Prostate gland (tissue), 2 donors: ENCODE results near the gene FOXC2.

ENCODE experiments used
- POLR2A ChIP-seq: fragments of 450-650 bp; IDR thresholded peaks from one replicate; pipeline ENCODE4 v1.6.1; 2016; ENCODE audit warnings: antibody characterized with exemption, mild to moderate bottlenecking
- POLR2AphosphoS5 ChIP-seq: sonication (generic); formaldehyde crosslinking; IDR thresholded peaks from one replicate; pipeline ENCODE4 v1.6.1; 2017; ENCODE audit warnings: antibody characterized with exemption
- TF ChIP-seq, protein P1 (sequence below), 4 experiments: fragments of 200-600 bp in 2 of 4; fragments of 450-650 bp in 2 of 4; sonication (generic) in 2 of 4; IDR thresholded peaks; 1 replicate in 3 of 4; 2 replicates in 1 of 4; pipeline ENCODE4 v1.5.1; 2016 to 2019; ENCODE audit warnings: antibody characterized with exemption in 4 of 4, mild to moderate bottlenecking in 2 of 4, moderate library complexity in 2 of 4

GRCh38 chr16:86601356-86601755, 34.7 kb downstream of the FOXC2 start:
- TF ChIP-seq, protein P1, sequence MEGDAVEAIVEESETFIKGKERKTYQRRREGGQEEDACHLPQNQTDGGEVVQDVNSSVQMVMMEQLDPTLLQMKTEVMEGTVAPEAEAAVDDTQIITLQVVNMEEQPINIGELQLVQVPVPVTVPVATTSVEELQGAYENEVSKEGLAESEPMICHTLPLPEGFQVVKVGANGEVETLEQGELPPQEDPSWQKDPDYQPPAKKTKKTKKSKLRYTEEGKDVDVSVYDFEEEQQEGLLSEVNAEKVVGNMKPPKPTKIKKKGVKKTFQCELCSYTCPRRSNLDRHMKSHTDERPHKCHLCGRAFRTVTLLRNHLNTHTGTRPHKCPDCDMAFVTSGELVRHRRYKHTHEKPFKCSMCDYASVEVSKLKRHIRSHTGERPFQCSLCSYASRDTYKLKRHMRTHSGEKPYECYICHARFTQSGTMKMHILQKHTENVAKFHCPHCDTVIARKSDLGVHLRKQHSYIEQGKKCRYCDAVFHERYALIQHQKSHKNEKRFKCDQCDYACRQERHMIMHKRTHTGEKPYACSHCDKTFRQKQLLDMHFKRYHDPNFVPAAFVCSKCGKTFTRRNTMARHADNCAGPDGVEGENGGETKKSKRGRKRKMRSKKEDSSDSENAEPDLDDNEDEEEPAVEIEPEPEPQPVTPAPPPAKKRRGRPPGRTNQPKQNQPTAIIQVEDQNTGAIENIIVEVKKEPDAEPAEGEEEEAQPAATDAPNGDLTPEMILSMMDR (IDR thresholded peaks at IDR 0.05): no peak
- TF ChIP-seq POLR2A (no peak), POLR2AphosphoS5 (no peak)
